ENCODE results near the gene PATJ.
"Not testable (repeated sequence)": the region's sequence is repeated elsewhere in the genome, so short reads cannot be mapped to it uniquely, and the experiment has no call there.

The PATJ gene

DNA sequence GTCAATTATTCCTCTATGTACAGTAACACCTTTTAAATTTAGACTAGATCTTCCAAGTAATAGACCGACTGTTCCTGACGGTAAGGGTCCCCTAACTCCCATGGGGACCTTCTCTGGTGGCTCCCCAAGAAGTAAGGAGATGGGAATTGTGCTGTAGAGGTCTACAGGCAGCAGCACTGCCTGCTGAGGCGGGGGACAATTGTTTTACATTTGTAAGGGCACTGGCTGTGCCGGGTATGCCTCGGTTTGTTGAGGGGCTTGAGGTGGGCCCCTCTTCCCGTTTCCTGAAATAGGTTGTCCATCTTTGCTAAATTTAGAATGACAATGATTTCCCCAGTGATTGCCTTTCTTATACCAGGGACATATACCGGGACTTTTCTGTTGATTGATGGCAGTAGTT is 439.3 kb downstream of the PATJ start:
- no peak for DNase-seq

DNA sequence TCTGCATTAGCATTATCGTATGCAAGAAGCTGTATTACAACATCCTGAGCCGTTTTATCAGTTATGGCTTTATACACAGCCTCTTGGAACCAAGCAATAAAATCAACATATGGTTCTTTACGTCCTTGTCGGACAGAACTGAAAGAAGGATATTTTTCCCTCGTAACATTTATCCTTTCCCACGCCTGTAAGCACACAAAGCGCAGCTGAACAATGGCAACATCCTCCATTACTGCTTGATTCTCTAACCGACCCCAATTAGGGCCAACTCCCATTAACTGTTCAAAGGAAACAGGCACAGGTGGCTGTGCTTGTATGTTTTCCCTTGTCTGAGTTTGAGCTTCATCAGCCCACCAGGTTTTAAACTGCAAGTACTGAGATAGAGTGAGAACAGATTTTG is 439.9 kb downstream of the PATJ start:
- peak; percentile 11 for DNase-seq

DNA sequence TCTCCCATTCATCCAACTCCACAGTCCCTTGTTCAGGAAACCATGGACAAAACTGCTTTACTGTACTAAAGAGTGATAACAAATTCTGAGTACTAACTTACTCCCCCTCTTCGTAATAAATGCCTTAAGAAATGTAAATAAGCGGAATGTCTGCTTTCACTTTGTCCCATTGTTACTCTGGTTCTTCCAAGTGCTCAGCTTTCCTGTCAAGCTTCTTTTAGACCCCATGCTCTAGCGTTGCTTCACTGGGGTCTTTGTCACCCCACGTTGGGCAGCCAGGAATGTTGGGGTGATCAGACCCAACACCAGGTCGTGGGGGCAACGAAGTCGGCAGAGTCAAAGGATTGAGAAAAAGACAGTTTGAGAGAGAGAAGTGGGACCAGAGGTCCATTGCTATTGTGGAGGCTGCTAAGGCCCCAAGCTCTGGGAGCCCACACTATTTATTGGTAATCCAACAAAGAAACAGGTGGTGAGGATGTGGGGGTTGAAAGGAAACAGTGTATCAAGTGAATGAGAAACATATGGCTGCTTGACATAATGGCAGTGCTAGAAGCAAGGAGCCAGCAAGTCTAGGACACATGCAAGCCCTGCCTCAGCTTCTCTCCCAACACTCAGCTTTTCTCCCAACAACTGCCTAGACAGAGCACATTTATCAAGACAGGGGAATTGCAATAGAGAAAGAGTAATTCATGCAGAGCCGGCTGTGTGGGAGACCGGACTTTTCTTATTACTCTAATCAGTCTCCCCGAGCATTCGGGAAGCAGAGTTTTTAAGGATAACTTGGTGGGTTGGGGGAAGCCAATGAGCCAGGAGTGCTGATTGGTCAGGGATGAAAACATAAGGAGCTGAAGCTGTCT is 441.1 kb downstream of the PATJ start:
- not testable (repeated sequence) for DNase-seq

DNA sequence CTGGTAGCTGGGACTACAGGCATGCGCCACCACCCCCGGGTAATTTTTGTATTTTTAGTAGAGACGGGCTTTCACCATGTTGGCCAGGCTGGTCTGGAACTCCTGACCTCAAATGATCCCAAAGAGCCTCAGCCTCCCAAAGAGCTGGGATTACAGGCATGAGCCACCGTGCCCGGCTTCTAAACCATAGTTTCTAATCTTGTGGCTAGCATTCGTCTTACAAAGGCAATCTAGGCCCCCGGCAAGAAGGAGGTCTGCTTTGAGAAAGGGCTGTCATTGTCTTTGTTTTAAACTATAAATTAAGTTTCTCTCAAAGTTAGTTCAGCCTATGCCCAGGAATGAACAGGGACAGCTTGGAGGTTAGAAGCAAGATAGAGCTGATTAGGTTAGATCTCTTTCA is 442.1 kb downstream of the PATJ start:
- no peak for DNase-seq

DNA sequence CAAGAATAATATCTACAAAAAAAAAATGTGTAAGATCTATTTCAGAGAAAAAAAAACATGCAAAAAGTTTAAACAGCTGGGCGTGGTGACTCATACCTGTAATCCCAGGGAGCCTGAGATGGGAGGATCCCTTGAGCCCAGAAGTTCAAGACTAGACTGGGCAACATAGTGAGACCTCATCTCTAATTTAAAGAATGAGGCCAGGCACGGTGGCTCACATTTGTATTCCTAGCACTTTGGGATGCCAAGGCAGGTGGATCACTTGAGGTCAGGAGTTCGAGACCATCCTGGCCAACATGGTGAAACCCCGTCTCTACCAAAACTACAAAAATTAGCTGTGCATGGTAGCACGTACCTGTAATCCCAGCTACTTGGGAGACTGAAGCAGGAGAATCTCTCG is 443.0 kb downstream of the PATJ start:
- DNase-seq = not testable (repeated sequence)

DNA sequence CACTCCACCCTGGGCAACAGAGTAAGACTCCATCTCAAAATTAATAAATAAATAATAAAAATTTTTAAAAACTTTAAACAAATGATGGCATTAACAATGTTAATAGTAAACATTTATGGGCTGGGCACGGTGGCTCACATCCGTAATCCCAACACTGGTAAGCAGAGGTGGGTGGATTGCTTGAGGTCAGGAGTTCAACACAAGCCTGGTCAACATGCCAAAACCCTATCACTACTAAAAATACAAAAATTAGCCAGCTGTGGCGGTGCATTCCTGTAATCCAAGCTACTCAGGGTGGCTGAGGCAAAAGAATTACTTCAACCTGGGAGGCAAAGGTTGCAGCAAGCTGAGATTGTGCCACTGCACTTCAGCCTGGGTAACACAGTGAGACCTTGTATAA is 443.4 kb downstream of the PATJ start:
- DNase-seq = no peak

DNA sequence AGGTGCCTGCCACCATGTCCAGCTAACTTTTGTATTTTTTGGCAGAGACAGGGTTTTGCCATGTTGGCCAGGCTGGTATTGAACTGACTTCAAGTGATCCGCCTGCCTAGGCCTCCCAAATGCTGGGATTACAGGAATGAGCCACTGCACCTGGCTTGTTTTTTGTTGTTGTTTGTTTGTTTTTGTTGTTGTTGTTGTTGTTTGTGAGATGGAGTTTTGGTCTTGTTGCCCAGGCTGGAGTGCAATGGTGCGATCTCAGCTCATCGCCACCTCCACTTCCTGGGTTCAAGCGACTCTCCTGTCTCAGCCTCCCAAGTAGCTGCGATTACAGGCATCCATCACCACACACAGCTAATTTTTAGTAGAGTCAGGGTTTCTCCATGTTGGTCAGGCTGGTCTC is 445.3 kb downstream of the PATJ start:
- DNase-seq = no peak

DNA sequence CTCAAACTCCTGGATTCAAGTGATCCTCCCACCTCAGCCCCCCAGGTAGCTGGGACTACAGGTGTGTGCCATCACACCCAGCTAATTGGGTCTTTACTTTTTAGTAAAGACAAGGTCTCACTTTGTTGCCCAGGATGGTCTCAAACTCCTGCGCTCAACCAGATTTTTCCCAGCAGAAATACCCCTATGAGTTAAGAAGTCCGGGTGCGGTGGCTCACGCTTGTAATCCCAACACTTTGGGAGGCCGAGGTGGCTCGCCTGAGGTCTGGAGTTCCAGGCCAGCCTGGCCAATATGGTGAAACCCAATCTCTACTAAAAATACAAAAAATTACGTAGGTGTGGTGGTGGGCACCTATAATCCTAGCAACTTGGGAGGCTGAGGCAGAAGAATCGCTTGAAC is 445.8 kb downstream of the PATJ start:
- no peak for DNase-seq

DNA sequence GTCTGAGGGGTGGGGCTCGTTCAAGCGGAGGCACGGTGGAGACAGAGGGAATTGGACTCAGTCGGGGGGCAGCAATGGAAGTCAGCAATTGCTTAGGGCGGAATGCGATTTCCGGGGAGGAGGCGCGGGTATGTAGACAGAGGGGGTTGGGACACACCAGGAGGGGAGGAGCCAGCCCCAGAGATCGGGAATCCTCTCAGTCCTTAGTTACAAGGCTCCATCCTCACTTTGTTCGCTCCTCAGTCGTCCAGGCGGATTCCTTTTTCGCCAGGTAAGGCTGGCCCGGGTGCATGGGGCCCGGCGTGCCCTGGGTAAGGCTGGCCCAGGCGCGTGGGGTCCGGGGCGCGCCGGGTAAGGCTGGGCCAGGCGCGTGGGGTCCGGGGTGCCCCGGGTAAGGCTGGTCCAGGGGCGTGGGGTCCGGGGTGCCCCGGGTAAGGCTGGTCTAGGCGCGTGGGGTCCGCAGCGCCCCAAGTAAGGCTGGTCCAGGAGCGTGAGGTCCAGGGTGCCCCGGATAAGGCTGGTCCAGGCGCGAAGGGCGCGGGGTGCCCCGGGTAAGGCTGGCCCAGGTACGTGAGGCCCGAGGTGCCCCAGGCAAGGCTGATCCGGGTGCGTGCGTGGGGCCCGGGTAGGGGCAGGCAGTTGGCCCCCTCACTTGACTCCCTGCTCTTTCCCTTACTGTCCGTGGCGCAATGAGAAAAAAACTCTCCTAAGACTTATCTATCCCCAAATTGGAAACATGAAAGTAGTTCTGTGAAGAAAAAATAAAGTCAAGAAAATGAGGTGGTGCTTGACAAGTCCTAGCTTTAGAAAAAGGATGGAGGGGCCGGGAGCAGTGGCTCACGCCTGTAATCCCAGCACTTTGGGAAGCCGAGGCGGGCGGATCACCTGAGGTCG is 452.6 kb downstream of the PATJ start, which contains the start of gene L1TD1:
TSS of gene L1TD1 (plus strand) at position 199 of the 894 bp plus-strand sequence. CDS start 11,780 bp downstream, outside the sequence.
- no peak for DNase-seq

DNA sequence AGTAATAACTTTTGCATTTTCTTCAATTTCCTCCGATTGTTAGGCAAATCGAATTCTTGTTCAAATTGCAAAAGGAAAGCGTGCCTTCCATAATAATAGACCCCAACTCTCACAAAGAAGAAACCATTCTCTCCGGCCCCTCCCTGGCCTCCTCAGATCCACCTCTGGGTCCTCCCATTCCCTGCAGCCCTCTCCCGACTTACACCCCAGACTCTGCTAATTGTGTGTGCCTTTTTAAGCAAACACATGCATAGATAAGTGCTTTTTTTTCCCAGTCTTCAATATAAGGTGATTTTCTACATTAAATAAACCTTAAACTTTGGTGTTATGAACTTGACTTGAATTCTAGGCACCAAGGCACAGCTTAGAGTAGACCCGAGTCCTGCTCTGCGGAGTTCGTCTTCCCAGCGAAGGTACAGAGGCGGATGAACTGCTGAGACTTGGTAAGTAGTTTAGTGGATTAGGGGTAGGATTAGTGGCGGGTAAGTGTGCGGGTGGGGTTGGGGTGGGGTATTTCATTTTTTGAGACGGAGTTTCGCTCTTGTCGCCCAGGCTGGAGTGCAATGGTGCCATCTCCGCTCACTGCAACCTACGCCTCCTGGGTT is 453.9 kb downstream of the PATJ start:
- no peak for DNase-seq

DNA sequence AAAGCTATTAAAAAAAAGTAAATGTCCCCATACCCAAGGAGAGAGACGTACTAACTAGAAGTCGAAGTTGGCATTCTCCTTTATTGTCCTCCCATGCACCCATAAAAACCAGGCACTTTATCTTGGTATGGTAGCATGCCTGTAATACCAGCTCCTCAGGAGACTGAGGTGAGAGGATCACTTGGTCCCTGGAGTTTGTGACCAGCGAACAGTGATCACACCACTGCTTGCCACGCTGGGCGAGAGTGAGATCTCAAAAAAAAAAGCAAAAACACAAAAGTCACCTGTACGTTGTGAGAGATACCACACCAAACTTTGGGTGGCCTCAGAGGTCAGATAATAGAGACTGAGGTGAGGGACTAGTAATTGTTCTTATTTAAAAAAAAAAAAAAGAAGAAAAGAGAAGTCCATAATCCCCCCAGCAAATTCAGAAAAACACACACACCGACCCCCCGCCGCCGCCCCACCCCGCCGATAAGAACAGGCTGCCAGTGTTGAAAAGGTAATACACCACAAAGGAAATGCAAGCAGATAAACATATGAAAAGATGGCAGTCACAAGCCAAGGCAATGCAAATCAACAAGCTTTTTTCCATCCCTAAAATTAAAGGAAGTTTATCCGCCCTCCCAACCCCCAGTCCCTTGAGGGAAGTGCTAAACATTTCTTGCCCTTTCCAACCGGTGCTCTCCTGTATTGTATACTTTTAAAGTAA is 455.9 kb downstream of the PATJ start:
- DNase-seq = no peak

DNA sequence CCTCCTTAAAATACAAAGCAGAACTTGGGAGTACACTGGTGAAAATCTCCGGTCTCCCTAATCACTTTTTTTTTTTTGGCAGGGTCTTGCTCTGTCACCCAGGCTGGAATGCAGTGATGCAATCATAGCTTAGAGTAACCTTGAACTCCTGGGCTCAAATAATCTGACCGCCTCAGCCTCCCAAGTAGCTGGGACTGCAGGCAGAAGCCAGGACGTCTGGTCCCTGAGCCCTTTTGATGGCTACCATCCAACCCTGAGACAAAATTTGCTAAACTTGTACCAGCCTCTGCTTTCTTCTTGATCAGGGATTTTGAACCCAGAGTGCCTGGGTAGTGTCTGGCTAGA is 456.5 kb downstream of the PATJ start:
- DNase-seq = no peak

DNA sequence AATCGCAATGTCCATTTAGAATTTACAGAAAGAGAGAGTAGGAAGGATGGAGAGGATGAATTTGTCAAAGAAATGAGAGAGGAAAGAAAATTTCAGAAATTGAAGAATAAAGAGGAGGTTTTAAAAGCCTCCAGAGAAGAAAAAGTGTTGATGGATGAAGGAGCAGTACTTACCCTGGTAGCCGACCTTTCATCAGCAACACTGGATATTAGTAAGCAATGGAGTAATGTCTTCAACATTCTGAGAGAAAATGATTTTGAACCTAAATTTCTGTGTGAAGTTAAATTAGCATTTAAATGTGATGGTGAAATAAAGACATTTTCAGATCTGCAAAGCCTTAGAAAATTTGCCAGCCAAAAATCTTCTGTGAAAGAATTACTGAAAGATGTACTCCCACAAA is 464.9 kb downstream of the PATJ start:
- no peak for DNase-seq

DNA sequence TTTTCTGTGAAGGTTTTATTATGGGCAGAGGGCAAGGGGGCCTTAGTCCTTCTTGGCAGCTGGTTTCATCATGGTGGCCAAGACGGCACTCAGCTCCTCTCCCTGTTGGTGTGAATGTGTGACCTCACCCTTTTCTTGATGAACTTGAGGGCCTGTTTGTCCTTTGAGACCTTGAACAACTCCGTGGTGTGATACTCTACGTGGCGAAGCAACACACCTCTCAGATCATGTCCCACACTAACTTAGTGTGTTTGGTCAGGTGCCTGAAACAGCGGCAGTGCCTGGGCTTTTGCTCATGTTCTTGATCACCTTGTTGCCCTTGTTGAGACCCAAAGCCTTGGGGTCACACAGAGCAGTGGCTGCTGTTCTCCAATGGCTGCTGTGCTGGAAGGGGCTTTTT is 465.8 kb downstream of the PATJ start:
- no peak for DNase-seq

DNA sequence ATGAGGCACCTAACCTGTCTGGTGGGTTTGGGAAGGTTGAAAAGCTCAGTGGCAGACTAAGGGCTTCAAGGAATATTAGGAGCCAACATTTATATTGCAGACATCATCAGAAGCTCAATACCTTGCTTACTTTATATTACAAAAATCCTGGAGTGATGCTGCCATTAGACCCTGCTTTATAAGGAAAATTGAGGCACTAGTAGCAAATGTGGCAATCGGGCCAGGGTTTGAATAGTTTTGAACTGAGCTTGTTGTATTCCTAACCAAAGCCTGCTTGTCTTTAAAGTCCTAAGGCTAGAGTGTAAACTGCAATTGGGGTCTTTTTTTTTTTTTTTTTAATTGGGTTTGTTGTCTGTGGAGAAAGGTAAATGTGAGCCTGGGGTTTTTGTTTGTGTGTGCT is 466.7 kb downstream of the PATJ start:
- no peak for DNase-seq

DNA sequence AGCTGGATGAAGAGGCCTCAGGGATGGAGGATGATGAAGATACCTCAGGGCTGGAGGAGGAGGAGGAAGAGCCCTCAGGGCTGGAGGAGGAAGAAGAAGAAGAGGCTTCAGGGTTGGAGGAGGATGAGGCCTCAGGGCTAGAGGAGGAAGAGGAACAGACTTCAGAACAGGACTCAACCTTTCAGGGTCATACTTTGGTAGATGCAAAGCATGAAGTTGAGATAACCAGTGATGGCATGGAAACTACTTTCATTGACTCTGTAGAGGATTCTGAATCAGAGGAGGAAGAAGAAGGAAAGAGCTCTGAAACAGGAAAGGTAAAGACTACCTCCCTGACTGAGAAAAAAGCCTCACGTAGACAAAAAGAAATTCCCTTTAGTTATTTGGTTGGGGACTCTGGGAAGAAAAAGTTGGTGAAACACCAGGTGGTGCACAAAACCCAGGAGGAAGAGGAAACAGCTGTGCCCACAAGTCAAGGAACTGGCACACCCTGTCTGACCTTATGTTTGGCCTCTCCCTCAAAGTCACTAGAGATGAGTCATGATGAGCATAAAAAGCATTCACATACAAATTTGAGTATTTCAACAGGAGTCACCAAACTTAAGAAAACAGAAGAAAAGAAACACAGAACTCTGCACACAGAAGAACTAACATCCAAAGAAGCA is 467.8 kb downstream of the PATJ start:
- DNase-seq = no peak

DNA sequence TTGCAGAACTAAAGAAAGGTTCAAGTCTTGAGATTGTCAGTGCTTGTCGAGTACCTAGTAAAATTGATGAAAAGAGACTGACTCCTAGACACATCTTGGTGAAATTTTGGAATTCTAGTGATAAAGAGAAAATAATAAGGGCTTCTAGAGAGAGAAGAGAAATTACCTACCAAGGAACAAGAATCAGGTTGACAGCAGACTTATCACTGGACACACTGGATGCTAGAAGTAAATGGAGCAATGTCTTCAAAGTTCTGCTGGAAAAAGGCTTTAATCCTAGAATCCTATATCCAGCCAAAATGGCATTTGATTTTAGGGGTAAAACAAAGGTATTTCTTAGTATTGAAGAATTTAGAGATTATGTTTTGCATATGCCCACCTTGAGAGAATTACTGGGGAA is 468.7 kb downstream of the PATJ start:
- DNase-seq = no peak

DNA sequence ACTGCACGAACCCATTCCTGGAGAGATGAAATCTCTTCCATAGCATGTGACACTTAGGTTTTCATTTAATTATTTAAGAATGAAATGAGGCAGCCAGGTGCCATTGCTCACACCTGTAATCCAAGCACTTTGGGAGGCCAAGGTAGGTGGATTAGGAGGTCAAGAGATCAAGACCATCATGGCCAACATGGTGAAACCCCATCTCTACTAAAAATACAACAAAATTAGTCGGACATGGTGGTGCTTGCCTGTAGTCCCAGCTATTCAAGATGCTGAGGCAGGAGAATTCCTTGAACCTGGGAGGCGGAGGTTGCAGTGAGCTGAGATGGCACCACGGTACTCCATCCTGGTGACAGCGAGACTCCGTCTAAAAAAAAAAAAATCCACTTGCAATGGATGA is 470.1 kb downstream of the PATJ start:
- DNase-seq = no peak

DNA sequence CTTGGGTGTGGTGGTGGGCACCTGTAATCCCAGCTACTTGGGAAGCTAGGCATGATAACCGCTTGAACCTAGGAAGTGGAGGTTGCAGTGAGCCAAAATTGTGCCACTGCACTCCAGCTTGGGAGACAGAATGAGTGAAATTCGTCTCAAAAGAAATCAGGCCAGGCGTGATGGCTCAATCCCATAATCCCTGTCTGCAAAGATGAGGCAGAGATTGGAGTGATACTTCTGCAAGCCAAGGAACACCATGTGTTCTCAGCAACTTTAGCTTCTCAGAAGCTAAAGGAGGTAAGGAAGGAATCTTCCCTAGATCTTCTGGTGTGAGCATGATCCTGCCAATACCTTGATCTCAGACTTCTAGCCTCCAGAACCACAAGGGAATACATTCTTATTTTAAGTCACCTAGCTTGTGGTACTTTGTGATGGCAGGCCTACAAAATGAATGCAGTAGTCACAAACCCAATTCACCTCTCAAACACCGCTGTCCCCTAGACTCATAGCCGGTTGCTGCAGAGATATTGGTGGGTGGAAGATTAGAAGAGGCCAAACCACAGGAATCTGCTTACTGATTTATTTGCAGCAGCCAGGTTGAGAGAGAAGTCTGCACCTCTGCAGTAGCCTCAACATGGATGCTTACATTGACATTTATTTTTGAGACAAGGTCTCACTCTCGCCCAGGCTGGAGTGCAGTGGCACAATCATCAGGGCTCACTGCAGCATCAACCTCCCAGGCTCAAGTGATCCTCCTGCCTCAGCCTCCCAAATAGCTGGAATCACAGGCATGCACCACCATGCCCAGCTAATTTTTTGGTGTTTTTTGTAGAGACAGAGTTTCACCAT is 471.0 kb downstream of the PATJ start:
- no peak for DNase-seq

DNA sequence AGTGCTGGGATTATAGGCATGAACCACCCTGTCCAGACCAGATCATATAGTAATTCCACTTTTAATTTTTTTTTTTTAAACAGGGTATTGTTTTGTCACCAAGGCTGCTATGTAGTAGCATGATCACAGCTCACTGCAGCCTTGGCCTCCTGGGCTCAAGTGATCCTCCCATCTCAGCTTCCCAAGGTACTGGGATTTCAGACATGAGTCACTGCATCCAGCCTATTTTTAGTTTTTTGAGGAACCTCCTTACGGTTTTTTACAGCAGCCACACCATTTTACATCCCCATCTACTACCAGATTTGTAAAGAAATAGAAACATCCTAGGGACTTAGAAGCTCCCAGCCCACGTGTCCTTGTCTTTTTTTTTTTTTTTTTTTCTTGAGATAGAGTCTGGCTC is 476.3 kb downstream of the PATJ start:
- DNase-seq = no peak

DNA sequence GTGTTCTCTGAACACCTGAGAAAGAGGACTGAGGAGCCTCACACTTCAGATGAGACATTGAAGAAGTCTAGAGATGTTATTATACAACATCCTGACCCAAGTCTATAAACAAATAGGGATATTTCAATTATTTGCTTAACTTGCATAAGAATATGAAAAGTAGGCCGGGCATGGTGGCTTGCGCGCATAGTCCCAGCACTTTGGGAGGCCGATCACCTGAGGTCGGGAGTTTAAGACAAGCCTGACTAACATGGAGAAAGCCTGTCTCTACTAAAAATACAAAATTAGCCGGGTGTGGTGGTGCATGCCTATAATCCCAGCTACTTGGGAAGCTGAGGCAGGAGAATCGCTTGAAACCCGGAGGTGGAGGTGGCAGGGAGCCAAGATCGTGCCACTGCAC is 478.2 kb downstream of the PATJ start:
- DNase-seq = not testable (repeated sequence)

DNA sequence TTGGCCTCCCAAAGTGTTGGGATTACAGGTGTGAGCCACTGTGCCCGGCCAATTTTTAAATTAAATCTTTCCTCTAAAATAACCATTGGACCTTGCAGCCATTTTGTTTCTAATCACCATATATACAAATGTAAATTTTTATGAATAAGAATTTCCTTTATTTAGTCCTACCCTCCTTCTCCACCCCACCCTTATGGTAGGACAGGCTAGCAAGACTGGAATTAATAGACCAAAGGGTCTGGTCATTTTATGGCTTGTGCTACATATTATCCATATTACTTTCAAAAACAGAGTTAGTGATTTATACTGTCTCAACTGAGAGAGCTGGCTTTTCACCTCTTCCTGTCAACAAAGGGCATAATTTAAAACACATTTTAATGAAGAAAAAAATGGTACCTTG is 478.9 kb downstream of the PATJ start:
- DNase-seq = no peak
